Neutrophil (primary cell): ENCODE data around the gene PORCN.
A peak's percentile ranks its signal among the peaks of the same experiment; 100 is the strongest.

Experiments
- H3K27ac ChIP-seq: fragments of 200-600 bp; sonication (generic); 2 replicates; pipeline ENCODE4 v1.5.1; 2016; ENCODE audit warnings: mild to moderate bottlenecking, moderate library complexity
- H3K27me3 ChIP-seq: fragments of 200-600 bp; sonication (generic); 2 replicates; pipeline ENCODE4 v1.6.0; 2016; ENCODE audit warnings: mild to moderate bottlenecking
- H3K36me3 ChIP-seq: fragments of 200-600 bp; sonication (generic); 2 replicates; pipeline ENCODE4 v1.5.1; 2017
- H3K4me1 ChIP-seq, 2 experiments: fragments of 200-600 bp in 1 of 2; sonication (generic) in 1 of 2; 1 replicate in 1 of 2; 2 replicates in 1 of 2; pipeline versions ENCODE4 v1.5.1 to v1.6.1; 2013 to 2016; ENCODE audit warnings: low read depth in 1 of 2, low read length in 1 of 2, mild to moderate bottlenecking in 1 of 2, moderate library complexity in 1 of 2; ENCODE audit not compliant: control insufficient read depth in 1 of 2, insufficient read depth in 1 of 2
- H3K4me3 ChIP-seq, 2 experiments: fragments of 200-600 bp in 1 of 2; sonication (generic) in 1 of 2; 1 replicate in 1 of 2; 2 replicates in 1 of 2; pipeline ENCODE4 v1.5.1; 2013 to 2016; ENCODE audit warnings: low read depth in 1 of 2, low read length in 1 of 2, mild to moderate bottlenecking in 1 of 2, moderate library complexity in 1 of 2
- H3K9me3 ChIP-seq: fragments of 200-600 bp; sonication (generic); 2 replicates; pipeline ENCODE4 v1.5.1; 2016
- TF ChIP-seq, protein P1 (sequence below): fragments of 200-600 bp; sonication (generic); IDR thresholded peaks from 2 replicates; pipeline ENCODE4 v1.5.1; 2016; ENCODE audit warnings: antibody characterized with exemption

The PORCN gene

DNA sequence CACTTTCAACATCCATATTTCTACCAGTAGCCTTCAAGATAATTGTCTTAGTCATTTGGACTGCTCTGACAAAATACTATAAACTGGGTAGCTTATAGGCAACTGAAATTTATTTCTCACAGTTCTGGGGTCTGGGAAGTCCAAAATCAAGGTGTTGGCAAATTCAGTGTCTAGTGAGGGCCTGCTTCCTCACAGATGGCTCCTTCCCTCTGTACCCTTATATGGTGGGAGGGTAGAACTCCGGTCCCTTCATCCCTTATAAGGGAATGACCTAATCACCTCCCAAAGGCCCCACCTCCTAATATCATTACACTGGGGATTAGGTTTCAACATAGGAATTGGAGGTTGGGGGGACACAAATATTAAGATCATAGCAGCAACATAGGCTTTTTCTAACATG lies 23.4 kb downstream of the PORCN start:
- TF ChIP-seq, protein P1, sequence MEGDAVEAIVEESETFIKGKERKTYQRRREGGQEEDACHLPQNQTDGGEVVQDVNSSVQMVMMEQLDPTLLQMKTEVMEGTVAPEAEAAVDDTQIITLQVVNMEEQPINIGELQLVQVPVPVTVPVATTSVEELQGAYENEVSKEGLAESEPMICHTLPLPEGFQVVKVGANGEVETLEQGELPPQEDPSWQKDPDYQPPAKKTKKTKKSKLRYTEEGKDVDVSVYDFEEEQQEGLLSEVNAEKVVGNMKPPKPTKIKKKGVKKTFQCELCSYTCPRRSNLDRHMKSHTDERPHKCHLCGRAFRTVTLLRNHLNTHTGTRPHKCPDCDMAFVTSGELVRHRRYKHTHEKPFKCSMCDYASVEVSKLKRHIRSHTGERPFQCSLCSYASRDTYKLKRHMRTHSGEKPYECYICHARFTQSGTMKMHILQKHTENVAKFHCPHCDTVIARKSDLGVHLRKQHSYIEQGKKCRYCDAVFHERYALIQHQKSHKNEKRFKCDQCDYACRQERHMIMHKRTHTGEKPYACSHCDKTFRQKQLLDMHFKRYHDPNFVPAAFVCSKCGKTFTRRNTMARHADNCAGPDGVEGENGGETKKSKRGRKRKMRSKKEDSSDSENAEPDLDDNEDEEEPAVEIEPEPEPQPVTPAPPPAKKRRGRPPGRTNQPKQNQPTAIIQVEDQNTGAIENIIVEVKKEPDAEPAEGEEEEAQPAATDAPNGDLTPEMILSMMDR = no peak

GRCh38 chrX:48533165-48533564 lies 24.4 kb downstream of the PORCN start:
- H3K27ac ChIP-seq = no peak overlapping the region
- no peaks in the 10 kb centered on the region for H3K36me3 ChIP-seq
- TF ChIP-seq, protein P1 = no peak
- H3K9me3 ChIP-seq = no peaks in the 10 kb centered on the region
- H3K27me3 ChIP-seq = no peaks in the 10 kb centered on the region
- peaks cover 5% of the 10 kb centered on the region in 2 experiments for H3K4me1 ChIP-seq
- H3K4me3 ChIP-seq = no peak overlapping the region

More for the DNA sequence above, 23.4 kb downstream of the PORCN start:
- no peaks in the 10 kb centered on the region for H3K27me3 ChIP-seq
- H3K4me1 ChIP-seq = peaks cover 0 to 3% of the 10 kb centered on the region in 2 experiments
- H3K36me3 ChIP-seq = no peaks in the 10 kb centered on the region
- no peaks in the 10 kb centered on the region for H3K9me3 ChIP-seq
- H3K27ac ChIP-seq = no peak overlapping the region
- no peak overlapping the region for H3K4me3 ChIP-seq

DNA sequence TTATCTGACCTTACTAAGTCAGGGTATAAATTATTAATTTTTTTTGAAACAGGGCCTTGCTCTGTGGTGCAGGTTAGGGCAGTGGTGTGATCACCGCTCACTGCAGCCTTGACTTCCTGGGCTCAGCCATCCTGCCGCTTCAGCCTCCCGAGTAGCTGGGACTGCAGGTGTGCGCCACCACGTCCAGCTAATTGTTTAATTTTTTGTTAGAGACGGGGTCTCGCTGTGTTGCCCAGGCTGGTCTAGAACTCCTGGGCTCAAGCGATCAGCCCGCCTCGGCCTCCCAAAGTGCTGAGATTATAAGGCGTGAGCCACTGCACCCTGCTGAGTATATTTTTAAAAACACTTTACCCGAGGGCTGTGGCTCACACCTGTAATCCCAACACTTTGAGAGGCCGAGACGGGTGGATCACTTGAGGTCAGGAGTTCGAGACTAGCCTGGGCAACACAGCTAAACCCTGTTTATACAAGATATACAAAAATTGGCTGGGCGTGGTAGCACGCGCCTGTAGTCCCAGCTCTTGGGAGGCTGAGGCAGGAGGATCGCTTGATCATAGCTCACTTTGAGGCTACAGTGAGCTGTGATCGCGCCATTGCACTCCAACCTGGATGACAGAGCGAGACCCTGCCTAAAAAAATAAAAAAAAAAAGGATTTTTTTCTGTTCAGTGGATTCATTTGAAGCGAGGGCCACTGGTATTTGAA lies 30.0 kb downstream of the PORCN start:
- Histone ChIP-seq H3K36me3 (peaks cover 8% of the 10 kb centered on the region), H3K4me1 (peaks cover 16 to 21% of the 10 kb centered on the region in 2 experiments), H3K27me3 (no peaks in the 10 kb centered on the region), H3K9me3 (no peaks in the 10 kb centered on the region), H3K27ac (peak overlapping the region; percentile 94), H3K4me3 (no peak overlapping the region)
- TF ChIP-seq, protein P1 = no peak

DNA sequence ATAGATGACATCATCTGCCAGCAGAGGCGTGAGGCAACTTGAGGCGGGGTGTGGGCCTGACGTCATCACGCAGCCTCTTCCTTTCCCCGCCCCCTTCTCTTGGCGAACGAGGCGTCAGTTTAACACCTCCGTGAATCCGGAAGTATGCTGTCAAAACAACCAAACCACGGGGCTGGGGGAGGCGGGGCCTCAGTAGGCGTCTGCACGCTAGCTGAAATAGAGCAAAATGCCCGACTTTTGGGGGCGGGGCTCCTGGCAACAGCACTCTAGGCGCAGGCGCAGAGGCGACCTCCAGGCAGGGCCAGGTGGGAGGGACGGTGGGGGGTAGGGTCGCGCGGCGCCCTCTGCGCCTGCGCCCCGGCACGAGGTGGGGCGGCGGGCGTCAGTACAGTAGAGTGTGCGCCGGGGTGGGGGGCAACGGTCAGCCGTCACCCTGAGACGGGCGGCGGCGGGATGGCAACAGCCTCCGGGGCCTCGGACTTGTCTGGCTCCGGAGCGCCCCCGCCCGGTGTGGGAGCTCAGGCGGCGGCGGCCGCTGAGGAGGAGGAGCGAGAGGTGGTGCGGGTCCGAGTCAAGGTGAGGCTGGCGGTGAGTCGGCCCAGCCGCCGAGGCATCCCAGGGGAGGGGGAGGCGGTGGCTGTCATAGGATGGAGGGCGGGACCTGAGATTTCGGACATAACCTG lies 30.7 kb downstream of the PORCN start, which contains the start of gene TBC1D25:
TSS of gene TBC1D25 (plus strand) at position 370 of the 683 bp plus-strand sequence. CDS start at position 454, 84 bp downstream.
- peak within 1 kb of the TSS; percentile 94 for H3K27ac ChIP-seq
- H3K36me3 ChIP-seq = peaks cover 10% of the 10 kb centered on the region

DNA sequence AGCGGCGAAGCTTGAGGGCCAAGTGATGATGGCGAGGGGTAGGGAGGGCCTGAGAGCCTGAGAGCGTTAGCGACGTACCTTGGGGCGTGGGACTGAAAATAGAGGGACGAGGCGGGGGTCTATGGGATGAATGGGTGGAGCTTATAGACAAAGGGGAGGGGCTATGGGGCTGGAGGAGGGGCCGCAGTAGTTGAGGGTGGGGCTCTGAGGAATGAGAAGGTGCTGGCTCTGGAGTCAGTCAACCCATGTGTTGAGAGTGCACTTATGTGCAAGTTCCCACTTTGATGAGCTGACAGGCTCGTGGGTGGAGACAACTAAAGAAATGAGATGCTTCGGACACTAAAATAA lies 31.2 kb downstream of the PORCN start:
- Histone ChIP-seq H3K4me3 (peak overlapping the region; percentile 69 to 71), H3K27ac (peak overlapping the region; percentile 94), H3K9me3 (no peaks in the 10 kb centered on the region), H3K36me3 (peaks cover 15% of the 10 kb centered on the region), H3K4me1 (peaks cover 16 to 21% of the 10 kb centered on the region in 2 experiments), H3K27me3 (no peaks in the 10 kb centered on the region)
- TF ChIP-seq, protein P1 = no peak

More for the DNA sequence above, 30.7 kb downstream of the PORCN start, which contains the start of gene TBC1D25:
- TF ChIP-seq, protein P1 = peak; percentile 65
- Histone ChIP-seq H3K4me1 (peaks cover 16 to 21% of the 10 kb centered on the region in 2 experiments), H3K4me3 (peak within 1 kb of the TSS; percentile 69 to 71), H3K27me3 (no peaks in the 10 kb centered on the region), H3K9me3 (no peaks in the 10 kb centered on the region)
